Activated T-cell treated with anti-CD3 and anti-CD28 coated beads, Interleukin-2, amount 50 U/mL, for 24 hours (primary cell): ENCODE results near the gene CLMP.

Source experiments
- DNase-seq: peaks from one replicate; pipeline ENCODE4 v3.0.0-alpha.2; 2020
- H3K27ac Mint-ChIP-seq: 2 replicates; pipeline ENCODE4 v1.8.0; 2020; ENCODE audit warnings: mild to moderate bottlenecking, mixed read lengths
- H3K27me3 Mint-ChIP-seq: 2 replicates; pipeline ENCODE4 v1.8.0; 2020; ENCODE audit warnings: mixed read lengths
- H3K36me3 Mint-ChIP-seq: 2 replicates; pipeline ENCODE4 v1.8.0; 2020; ENCODE audit warnings: low read depth, mixed read lengths
- H3K4me1 Mint-ChIP-seq: 2 replicates; pipeline ENCODE4 v1.8.0; 2020; ENCODE audit warnings: low read depth, mixed read lengths
- H3K4me3 Mint-ChIP-seq: 2 replicates; pipeline ENCODE4 v1.8.0; 2020; ENCODE audit warnings: mild to moderate bottlenecking, moderate library complexity, mixed read lengths
- H3K9me3 Mint-ChIP-seq: 2 replicates; pipeline ENCODE4 v1.8.0; 2020; ENCODE audit warnings: mixed read lengths

The CLMP gene

DNA sequence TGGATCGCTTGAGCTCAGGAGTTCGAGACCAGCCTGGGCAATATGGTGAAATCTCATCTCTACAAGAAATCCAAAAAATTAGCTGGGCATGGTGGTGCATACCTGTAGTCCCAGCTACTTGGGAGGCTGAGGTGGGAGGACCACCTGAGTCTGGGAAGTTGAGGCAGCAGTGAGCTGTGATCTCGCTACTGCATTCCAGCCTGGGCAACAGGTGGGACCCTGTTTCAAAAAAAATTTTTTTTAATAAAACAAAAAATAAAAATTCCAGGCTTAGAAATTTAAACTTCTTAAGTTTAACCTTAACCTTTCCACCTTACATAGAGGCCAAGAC, 21.2 kb downstream of the CLMP start:
- H3K4me3 Mint-ChIP-seq = no peak overlapping the region
- H3K27me3 Mint-ChIP-seq = no peaks in the 10 kb centered on the region
- H3K9me3 Mint-ChIP-seq = no peaks in the 10 kb centered on the region
- H3K4me1 Mint-ChIP-seq = no peaks in the 10 kb centered on the region
- no peak for DNase-seq
- no peaks in the 10 kb centered on the region for H3K36me3 Mint-ChIP-seq
- no peak overlapping the region for H3K27ac Mint-ChIP-seq

DNA sequence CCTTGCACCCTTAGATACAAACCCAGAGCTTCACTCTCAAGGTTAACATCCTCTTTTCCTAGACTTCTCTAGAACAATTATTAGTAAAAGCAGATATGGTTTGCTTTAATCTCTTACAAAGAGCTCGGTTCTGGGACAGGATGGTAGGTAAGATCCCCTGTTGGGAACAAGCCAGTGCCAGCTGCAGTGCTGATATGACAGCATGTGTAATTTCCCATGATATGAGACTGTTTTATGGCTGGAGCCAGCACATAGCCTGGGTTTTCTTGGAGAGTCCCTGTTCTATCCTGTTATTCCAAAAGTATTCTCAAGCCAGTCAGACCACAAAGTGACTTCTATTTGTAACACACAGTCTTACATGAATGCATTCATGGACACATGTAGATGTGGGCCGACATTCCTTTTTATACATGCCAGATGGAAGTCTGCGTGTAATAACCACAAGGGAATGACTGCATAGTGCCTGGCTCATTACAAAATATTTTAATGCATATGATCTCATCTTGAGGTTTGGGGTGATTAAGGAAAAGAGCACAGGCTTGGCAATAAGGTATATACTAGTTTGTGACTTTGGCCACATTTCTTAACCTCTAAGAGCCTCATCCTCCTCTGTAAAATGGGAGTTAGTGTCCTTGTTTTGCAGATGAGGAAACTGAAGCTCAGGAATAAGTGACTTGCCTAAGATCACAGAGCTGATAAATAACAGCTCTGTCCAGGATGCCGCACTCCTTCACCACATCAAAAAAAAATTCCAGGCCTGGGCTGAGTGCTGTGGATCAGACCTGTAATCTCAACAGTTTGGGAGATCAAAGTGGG, 21.8 kb downstream of the CLMP start:
- Mint-ChIP-seq H3K4me3 (no peak overlapping the region), H3K36me3 (no peaks in the 10 kb centered on the region), H3K27ac (no peak overlapping the region), H3K9me3 (no peaks in the 10 kb centered on the region), H3K27me3 (no peaks in the 10 kb centered on the region), H3K4me1 (no peaks in the 10 kb centered on the region)
- DNase-seq = no peak

DNA sequence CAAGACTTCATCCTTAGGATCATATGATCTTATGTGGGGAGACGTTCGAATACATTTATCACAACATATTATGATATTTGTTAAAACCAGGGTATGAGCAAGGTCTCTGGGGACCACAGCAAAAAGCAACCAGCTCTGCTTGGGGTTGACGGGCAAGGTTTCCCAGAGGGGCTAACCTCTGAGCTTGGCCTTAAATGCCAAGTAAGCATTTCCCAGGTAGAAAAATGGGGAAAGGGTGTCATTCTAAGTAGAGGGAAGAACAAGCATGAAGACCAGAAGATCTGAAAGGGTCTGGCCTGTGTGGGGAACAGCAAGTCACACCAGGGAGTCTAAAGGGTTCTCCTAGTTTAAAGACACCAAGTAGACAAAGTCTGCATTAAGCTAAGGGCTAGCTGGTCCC, 24.1 kb downstream of the CLMP start:
- no peaks in the 10 kb centered on the region for H3K36me3 Mint-ChIP-seq
- H3K4me3 Mint-ChIP-seq = no peak overlapping the region
- no peaks in the 10 kb centered on the region for H3K9me3 Mint-ChIP-seq
- H3K4me1 Mint-ChIP-seq = no peaks in the 10 kb centered on the region
- no peak for DNase-seq
- H3K27ac Mint-ChIP-seq = no peak overlapping the region
- H3K27me3 Mint-ChIP-seq = no peaks in the 10 kb centered on the region

DNA sequence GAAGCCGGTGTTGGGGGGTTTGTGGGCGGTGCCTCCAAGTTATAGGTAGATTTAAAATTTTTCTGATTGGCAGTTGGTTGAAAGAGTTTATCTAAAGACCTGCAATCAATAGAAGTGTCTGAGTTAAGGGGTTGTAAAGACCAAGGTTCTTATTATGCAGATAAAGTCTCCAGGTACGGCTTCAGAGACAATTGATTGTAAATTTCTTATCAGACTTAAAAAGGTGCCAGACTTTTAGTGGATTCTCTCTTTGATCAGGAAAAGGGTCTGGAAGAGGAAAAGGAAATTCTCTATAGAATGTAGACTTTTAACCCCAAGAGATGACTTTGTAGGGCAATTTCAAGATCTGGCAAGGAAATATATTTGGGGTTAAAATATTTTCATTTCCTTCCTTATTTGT, 25.2 kb downstream of the CLMP start:
- H3K36me3 Mint-ChIP-seq = no peaks in the 10 kb centered on the region
- no peaks in the 10 kb centered on the region for H3K27me3 Mint-ChIP-seq
- H3K4me1 Mint-ChIP-seq = no peaks in the 10 kb centered on the region
- no peak overlapping the region for H3K4me3 Mint-ChIP-seq
- no peak overlapping the region for H3K27ac Mint-ChIP-seq
- no peaks in the 10 kb centered on the region for H3K9me3 Mint-ChIP-seq
- no peak for DNase-seq

DNA sequence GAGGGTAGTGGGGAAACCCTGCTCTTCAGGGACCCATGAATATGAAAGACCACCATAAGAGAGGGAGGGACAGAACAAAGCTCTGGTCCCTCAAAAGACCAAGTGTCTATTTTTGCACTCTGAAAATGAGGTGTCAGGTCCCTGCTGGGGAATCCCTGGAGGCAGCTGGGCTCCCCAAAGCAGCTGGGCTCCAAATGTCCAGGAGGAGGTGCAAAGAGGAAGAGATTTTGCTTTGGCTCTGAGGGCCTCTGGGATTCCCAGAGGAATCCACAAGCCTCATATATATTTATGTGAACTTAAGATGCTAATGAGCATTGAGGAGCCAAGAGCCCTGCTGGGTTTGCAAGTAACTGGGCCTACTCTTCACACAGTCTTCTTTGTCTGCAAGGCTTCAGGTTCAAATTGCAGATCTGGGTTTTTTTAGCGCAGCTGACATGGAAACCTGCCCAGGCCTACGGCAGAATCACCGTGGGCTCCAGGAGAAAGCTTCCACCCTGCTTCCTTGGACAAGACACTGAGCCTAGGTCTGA, 26.0 kb downstream of the CLMP start:
- DNase-seq = no peak
- no peaks in the 10 kb centered on the region for H3K9me3 Mint-ChIP-seq
- H3K27me3 Mint-ChIP-seq = no peaks in the 10 kb centered on the region
- H3K27ac Mint-ChIP-seq = no peak overlapping the region
- no peak overlapping the region for H3K4me3 Mint-ChIP-seq
- H3K36me3 Mint-ChIP-seq = no peaks in the 10 kb centered on the region
- H3K4me1 Mint-ChIP-seq = no peaks in the 10 kb centered on the region

DNA sequence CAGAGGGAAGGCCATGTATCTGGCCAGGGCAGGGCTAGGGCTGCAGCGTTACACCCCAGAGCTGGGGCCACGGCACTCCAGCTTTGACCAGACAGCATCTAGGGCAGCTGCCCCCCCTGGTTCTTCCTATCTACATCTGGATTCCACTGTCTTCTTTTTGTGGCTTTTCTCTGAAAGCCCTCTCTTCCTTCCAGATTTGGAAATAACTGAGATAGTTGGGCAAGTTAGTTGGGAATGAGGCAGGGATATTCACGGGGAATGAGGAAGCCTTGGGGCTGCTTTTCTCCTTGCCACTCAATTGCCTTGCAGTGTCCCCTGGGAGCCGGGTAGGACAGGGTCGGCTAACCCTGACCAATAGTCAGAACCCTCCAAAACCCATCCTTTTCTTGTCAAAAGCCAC, 26.8 kb downstream of the CLMP start:
- DNase-seq = no peak
- Mint-ChIP-seq H3K4me1 (no peaks in the 10 kb centered on the region), H3K27me3 (no peaks in the 10 kb centered on the region), H3K9me3 (no peaks in the 10 kb centered on the region), H3K4me3 (no peak overlapping the region), H3K27ac (no peak overlapping the region), H3K36me3 (no peaks in the 10 kb centered on the region)

DNA sequence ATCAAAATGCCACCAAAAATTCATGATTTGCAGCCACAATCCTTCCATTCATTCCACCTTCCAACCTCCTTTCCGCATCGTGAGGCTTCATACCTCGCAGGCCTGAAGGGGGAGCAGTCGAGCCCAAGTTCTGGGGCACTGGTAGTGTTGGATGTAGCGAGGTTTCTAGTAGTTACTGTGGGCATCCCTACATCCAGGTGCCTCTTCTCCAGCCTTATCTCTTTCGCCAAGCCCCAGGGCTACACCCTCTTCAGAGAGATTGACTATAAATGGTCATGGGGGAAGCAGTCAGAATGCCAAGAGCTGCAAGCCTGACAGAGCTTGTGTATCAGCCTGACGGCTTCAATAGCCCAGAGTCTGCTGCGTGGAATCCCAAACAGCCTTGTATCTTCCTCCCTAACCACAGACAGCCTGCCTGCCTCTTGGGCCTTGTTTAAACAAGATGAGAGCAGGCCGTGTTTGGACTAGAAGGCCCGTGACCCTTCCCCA, 28.9 kb downstream of the CLMP start:
- H3K27me3 Mint-ChIP-seq = no peaks in the 10 kb centered on the region
- no peak overlapping the region for H3K27ac Mint-ChIP-seq
- no peaks in the 10 kb centered on the region for H3K4me1 Mint-ChIP-seq
- no peaks in the 10 kb centered on the region for H3K9me3 Mint-ChIP-seq
- H3K4me3 Mint-ChIP-seq = no peak overlapping the region
- H3K36me3 Mint-ChIP-seq = no peaks in the 10 kb centered on the region
- DNase-seq = peak; percentile 36

DNA sequence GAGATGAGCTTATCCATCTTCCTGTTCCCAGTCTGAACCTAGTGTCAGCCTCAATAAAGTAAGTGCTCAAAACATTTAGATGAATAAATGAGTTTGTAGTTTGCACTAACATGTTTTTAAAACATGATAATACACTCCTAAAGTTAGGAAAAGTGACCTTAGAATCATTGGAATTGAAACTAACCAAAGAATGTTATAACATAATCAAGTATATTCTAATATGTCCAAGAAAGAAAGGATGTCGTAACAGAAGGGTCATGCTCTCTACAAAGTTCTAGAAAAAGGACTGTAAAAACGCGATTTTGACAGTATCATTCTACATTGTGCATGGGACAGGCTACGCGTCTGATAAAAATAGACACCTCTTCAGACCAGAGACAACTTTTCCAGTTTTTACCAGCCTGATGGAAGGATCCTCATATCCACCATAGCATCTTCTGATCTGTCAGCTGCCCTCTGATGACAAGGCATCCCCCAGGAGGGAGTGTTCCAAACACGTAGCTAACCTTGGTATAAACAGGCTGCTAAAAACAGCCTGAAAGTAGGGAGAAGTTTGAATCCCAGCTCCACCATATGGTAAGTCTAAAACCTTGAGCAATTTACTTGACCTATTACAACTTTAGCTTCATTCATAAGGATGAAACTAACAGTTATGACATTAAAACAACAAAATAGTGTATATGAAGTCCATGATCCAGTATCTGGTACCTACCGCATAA, 30.2 kb downstream of the CLMP start:
- no peaks in the 10 kb centered on the region for H3K27me3 Mint-ChIP-seq
- no peaks in the 10 kb centered on the region for H3K36me3 Mint-ChIP-seq
- no peak for DNase-seq
- no peak overlapping the region for H3K27ac Mint-ChIP-seq
- H3K4me3 Mint-ChIP-seq = no peak overlapping the region
- no peaks in the 10 kb centered on the region for H3K9me3 Mint-ChIP-seq
- H3K4me1 Mint-ChIP-seq = peaks cover under 1% of the 10 kb centered on the region

DNA sequence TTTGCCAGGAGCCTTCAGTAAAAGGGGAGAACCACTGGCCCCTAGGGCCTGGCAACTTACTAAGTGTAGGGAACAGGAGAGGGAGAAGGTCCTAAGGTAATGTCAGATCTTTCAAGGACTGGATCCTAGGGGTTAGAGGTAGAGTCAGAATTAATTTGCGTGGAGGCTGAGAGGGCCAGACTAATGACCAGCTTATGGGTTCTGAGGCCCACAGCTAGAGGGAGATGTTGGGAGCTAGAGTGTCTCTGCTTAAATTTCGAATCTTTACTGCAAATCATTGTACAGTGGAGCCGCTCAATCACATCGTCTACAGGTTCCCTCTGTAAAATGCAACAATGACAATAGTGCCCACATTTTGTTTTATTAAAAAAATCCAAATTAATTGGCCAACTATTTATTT, 31.4 kb downstream of the CLMP start:
- H3K4me1 Mint-ChIP-seq = peaks cover 13% of the 10 kb centered on the region
- no peaks in the 10 kb centered on the region for H3K36me3 Mint-ChIP-seq
- DNase-seq = no peak
- H3K27me3 Mint-ChIP-seq = no peaks in the 10 kb centered on the region
- H3K4me3 Mint-ChIP-seq = no peak overlapping the region
- H3K27ac Mint-ChIP-seq = no peak overlapping the region
- H3K9me3 Mint-ChIP-seq = no peaks in the 10 kb centered on the region

DNA sequence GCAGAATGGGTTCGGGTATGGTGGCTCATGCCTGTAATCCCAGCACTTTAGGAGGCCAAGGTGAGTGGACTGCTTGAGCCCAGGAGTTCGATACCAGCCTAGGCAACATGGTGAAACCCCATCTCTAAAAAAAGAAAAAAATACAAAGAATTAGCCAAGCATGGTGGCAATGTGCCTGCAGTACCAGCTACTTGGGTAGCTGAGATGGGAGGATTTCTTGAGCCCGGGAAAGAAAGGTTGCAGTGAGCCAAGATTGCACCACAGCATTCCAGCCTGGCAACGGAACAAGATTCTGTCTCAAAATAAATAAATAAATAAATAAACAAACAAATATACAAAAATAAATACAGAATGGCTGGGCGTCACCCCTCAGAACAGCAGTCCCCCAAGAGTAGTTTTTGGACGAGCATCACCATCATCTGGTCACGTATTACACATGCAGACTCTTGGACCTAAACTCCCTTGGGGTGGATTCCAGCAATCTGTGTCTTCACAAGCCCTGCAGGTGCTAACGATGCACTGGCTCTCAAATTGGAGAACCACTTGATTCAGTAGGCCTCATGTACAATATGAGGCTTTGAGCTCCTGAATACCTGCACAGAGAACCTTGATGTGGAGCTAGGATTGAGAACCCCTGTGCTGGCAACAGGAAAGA, 33.5 kb downstream of the CLMP start:
- no peak overlapping the region for H3K4me3 Mint-ChIP-seq
- H3K27ac Mint-ChIP-seq = no peak overlapping the region
- peaks cover 15% of the 10 kb centered on the region for H3K4me1 Mint-ChIP-seq
- H3K36me3 Mint-ChIP-seq = no peaks in the 10 kb centered on the region
- no peak for DNase-seq
- no peaks in the 10 kb centered on the region for H3K9me3 Mint-ChIP-seq
- H3K27me3 Mint-ChIP-seq = no peaks in the 10 kb centered on the region

DNA sequence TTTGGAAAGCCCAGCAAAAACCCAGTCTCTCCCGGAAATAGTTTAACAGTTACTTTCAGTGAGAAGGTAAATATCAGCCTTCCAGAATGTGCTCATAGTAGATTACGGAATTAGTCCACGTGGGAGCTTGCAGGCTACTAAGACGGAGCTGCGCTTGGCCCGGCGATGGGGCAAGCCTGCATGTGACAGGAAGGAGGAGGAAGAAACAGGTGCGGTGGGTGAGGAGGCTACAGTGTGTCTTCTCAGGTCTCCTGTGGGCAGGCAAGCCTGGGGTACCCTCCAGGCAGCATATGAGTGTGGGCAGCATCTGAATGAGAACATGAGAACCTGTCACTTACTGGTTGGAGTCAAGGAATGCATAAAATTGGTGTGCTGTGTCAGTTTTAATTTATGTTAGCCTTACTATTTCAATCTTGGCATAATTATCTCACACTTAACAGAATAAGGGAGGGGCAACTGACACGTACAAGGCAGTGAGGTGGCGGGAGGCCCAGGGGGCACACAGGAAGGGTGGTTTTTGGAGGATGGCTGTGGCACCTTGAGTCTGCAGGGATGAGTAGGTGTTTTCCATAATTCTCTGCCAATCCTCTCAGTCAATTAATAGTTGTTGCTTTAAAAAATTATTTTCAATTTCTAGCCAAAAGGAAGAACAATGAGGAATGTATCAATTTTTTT, 35.7 kb downstream of the CLMP start:
- H3K4me3 Mint-ChIP-seq = no peak overlapping the region
- peaks cover 15% of the 10 kb centered on the region for H3K4me1 Mint-ChIP-seq
- peak overlapping the region; percentile 23 for H3K27ac Mint-ChIP-seq
- DNase-seq = no peak
- peaks cover 3% of the 10 kb centered on the region for H3K27me3 Mint-ChIP-seq
- H3K9me3 Mint-ChIP-seq = no peaks in the 10 kb centered on the region
- H3K36me3 Mint-ChIP-seq = no peaks in the 10 kb centered on the region

DNA sequence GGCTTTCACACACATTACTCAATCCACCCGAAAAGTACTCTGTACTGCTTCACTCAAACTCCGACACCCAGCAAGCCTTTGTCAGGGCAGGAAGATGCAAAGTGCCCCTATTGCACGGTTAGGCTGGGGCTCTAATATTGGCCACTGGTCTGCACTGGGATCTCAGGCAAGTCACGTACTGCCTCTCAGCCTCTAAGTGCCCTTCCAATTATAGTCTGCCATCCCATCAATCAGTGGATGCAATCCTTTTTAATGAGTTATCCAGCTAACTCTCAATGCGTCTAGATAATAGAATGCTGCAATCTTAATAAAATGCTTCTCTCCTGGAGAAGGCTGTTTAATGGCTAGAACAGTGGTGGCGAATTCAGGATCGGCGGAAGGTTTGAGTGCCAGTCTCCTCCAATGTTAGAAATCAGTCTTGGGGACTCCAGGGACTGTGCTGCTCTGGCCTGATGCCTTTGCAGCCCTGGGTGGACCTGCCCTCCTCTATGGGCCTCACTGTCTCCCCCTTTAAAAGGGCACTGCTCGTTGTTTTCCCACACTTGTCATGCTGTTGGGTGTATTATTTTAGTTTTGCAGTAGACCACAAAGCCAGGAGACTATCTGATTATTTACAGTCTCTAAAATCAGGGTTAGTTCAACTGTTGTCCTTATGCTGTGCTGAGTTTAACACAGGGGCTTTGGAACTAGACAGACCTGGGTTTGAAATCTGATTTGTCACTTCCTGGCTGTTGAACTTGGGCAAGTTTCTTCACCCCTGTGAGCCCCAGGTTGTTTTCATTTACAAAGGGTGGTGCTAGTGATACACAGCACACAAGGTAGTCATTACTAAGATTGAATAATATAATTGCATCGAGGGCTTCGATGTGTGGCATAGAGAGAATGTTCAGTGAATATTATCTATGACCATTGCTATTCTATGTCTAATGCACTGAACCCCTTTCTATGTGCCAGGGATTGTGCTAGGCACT, 36.7 kb downstream of the CLMP start:
- H3K27ac Mint-ChIP-seq = no peak overlapping the region
- no peak for DNase-seq
- peaks cover 15% of the 10 kb centered on the region for H3K4me1 Mint-ChIP-seq
- H3K36me3 Mint-ChIP-seq = no peaks in the 10 kb centered on the region
- no peaks in the 10 kb centered on the region for H3K9me3 Mint-ChIP-seq
- no peak overlapping the region for H3K4me3 Mint-ChIP-seq
- peaks cover 3% of the 10 kb centered on the region for H3K27me3 Mint-ChIP-seq

DNA sequence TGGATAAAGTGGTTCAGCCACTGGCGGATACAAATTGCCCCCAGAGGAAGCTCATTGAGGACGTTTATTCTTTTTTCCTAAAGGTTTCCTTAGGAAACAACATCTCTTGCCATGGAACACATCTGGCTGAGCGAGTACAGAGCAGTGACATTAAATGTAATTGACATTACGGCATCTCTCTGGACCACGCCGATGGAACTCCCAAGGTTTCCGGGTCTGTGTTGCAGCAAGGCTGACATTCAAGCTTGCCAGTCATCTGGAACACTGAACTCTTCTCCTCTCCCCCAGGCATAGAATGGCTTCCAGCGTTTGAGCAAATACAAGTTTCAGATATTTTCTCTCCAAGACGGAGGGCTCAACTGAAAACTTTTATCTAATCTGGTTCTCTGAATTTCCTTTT, 42.1 kb downstream of the CLMP start:
- Mint-ChIP-seq H3K9me3 (no peaks in the 10 kb centered on the region), H3K36me3 (no peaks in the 10 kb centered on the region), H3K4me3 (no peak overlapping the region), H3K27ac (no peak overlapping the region), H3K27me3 (peaks cover 6% of the 10 kb centered on the region), H3K4me1 (no peaks in the 10 kb centered on the region)
- DNase-seq = no peak
